Prostate gland (tissue), 2 donors: ENCODE measurements around the gene HECA. TPM values are rescaled to one million over a fixed set of nuclear protein-coding genes. Genes with fewer than 3 reads are reported as not detected.

Experiments used
- DNase-seq: peaks from one replicate; pipeline ENCODE4 v3.0.0-alpha.2; 2019; ENCODE audit warnings: low spot score
- H3K27ac ChIP-seq, 2 donors: fragments of 200-600 bp; sonication (generic); 2 replicates each; pipeline ENCODE4 v1.5.1; 2017 to 2019
- H3K27me3 ChIP-seq: fragments of 200-600 bp; sonication (generic); replicated peaks from 2 replicates; pipeline ENCODE4 v1.5.1; 2019; ENCODE audit not compliant: insufficient read depth
- H3K36me3 ChIP-seq, 2 donors: fragments of 200-600 bp; sonication (generic); 1 replicate in 1 of 2; 2 replicates in 1 of 2; pipeline versions ENCODE4 v1.5.1 to v1.8.1; 2017 to 2019
- H3K4me1 ChIP-seq: fragments of 200-600 bp; sonication (generic); replicated peaks from 2 replicates; pipeline ENCODE4 v1.5.1; 2019
- H3K4me3 ChIP-seq, 2 donors: fragments of 200-600 bp; sonication (generic); 2 replicates each; pipeline ENCODE4 v1.5.1; 2017 to 2019
- H3K9me3 ChIP-seq: fragments of 200-600 bp; sonication (generic); 2 replicates; pipeline ENCODE4 v1.5.1; 2017
- POLR2A ChIP-seq: fragments of 450-650 bp; IDR thresholded peaks from one replicate; pipeline ENCODE4 v1.6.1; 2016; ENCODE audit warnings: antibody characterized with exemption, mild to moderate bottlenecking
- POLR2AphosphoS5 ChIP-seq: sonication (generic); formaldehyde crosslinking; IDR thresholded peaks from one replicate; pipeline ENCODE4 v1.6.1; 2017; ENCODE audit warnings: antibody characterized with exemption
- WGBS: methylation state at CpG from one replicate; pipeline ENCODE4 v1.1.5; 2018; 5-methylcytosine and 5-hydroxymethylcytosine counted together
- intact Hi-C: fragments of 100-400 bp; cut with DNase I; formaldehyde crosslinking; loops from one replicate; pipeline ENCODE4 v1.14.2; 2022
- total RNA-seq, 2 donors: library from RNA; depleted of rRNA; stranded (reverse); fragments of >200 nt; gene quantifications; one replicate each; pipeline ENCODE4 v1.1.0, GENCODE V29; 2016
- TF ChIP-seq, protein P1 (sequence below), 4 experiments: fragments of 200-600 bp in 2 of 4; fragments of 450-650 bp in 2 of 4; sonication (generic) in 2 of 4; IDR thresholded peaks; 1 replicate in 3 of 4; 2 replicates in 1 of 4; pipeline ENCODE4 v1.5.1; 2016 to 2019; ENCODE audit warnings: antibody characterized with exemption in 4 of 4, mild to moderate bottlenecking in 2 of 4, moderate library complexity in 2 of 4

HECA gene
- total RNA-seq, 2 donors from 2014 or later, result 26.0 to 45.9 TPM

DNA sequence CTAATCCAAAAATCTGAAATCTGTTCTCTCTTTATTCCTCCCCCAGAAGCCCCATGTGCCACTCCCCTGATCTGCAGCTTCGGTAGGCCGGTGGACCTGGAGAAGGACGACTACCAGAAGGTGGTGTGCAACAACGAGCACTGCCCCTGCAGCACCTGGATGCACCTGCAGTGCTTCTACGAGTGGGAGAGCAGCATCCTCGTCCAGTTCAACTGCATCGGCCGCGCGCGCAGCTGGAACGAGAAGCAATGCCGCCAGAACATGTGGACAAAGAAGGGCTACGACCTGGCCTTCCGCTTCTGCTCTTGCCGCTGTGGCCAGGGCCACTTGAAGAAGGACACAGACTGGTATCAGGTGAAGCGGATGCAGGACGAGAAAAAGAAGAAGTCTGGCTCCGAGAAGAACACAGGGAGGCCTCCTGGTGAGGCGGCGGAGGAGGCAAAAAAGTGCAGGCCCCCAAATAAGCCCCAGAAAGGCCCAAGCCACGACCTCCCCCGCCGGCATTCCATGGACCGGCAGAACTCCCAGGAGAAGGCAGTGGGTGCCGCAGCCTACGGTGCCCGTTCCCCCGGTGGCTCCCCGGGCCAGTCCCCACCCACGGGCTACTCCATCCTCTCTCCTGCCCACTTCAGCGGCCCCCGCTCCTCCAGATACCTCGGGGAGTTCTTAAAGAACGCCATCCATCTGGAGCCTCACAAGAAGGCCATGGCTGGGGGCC, 31.5 kb downstream of the HECA start:
- H3K4me3 ChIP-seq, result no peak overlapping the region

GRCh38 chr6:139166956-139167313, 32.1 kb downstream of the HECA start:
- Histone ChIP-seq H3K9me3 (no peaks in the 10 kb centered on the region), H3K4me1 (no peaks in the 10 kb centered on the region), H3K36me3 (peaks cover 0 to 10% of the 10 kb centered on the region in 2 donors), H3K4me3 (no peak overlapping the region), H3K27ac (no peak overlapping the region), H3K27me3 (no peaks in the 10 kb centered on the region)
- intact Hi-C loops, result no loop called here
- no peak for DNase-seq
- no peak for TF ChIP-seq POLR2A
- TF ChIP-seq, protein P1, sequence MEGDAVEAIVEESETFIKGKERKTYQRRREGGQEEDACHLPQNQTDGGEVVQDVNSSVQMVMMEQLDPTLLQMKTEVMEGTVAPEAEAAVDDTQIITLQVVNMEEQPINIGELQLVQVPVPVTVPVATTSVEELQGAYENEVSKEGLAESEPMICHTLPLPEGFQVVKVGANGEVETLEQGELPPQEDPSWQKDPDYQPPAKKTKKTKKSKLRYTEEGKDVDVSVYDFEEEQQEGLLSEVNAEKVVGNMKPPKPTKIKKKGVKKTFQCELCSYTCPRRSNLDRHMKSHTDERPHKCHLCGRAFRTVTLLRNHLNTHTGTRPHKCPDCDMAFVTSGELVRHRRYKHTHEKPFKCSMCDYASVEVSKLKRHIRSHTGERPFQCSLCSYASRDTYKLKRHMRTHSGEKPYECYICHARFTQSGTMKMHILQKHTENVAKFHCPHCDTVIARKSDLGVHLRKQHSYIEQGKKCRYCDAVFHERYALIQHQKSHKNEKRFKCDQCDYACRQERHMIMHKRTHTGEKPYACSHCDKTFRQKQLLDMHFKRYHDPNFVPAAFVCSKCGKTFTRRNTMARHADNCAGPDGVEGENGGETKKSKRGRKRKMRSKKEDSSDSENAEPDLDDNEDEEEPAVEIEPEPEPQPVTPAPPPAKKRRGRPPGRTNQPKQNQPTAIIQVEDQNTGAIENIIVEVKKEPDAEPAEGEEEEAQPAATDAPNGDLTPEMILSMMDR (IDR thresholded peaks at IDR 0.05), result no peak
- no peak for TF ChIP-seq POLR2AphosphoS5
- 97% methylated on average over 20 of the region's 20 CpGs for WGBS

More for the DNA sequence above, 31.5 kb downstream of the HECA start:
- intact Hi-C loops, result no loop called here
- 97% methylated on average over 35 of the region's 35 CpGs for WGBS
- no peaks in the 10 kb centered on the region for H3K9me3 ChIP-seq
- peaks cover 0 to 10% of the 10 kb centered on the region in 2 donors for H3K36me3 ChIP-seq
- TF ChIP-seq POLR2A, result no peak
- no peak for TF ChIP-seq POLR2AphosphoS5
- TF ChIP-seq, protein P1 (IDR thresholded peaks at IDR 0.05), result no peak
- no peak overlapping the region for H3K27ac ChIP-seq
- no peak for DNase-seq
- H3K4me1 ChIP-seq, result no peaks in the 10 kb centered on the region
- no peaks in the 10 kb centered on the region for H3K27me3 ChIP-seq

GRCh38 chr6:139172151-139172550, 37.3 kb downstream of the HECA start:
- H3K27ac ChIP-seq, result no peak overlapping the region
- 88% methylated on average over 4 of the region's 4 CpGs for WGBS
- no peak for DNase-seq
- H3K36me3 ChIP-seq, result peaks cover 0 to 2% of the 10 kb centered on the region in 2 donors
- H3K27me3 ChIP-seq, result no peaks in the 10 kb centered on the region
- TF ChIP-seq, protein P1 (IDR thresholded peaks at IDR 0.05), result no peak
- no peak for TF ChIP-seq POLR2A
- no peak for TF ChIP-seq POLR2AphosphoS5
- H3K4me3 ChIP-seq, result no peak overlapping the region
- intact Hi-C loops, result no loop called here
- H3K9me3 ChIP-seq, result no peaks in the 10 kb centered on the region
- H3K4me1 ChIP-seq, result no peaks in the 10 kb centered on the region

DNA sequence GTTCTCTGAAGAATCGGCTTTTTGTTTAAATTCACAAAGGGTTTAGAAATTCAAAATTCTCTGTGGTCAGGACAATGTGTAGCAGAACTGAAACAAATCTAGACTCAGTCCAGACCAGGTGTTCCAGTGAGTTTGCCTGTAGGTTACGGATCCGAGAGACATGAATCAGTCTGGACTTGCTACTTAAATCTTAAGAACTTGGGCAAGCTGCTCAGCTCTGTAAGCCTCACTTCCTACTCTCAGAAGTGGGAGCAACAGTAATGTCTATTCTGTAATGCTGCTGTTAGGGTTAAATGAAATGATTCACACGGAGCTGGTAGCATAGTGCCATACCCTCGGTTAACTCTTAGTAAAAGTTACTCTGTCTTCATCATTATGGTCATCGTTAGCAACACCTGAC, 37.7 kb downstream of the HECA start:
- Histone ChIP-seq H3K36me3 (no peaks in the 10 kb centered on the region), H3K9me3 (no peaks in the 10 kb centered on the region), H3K27me3 (no peaks in the 10 kb centered on the region), H3K4me1 (no peaks in the 10 kb centered on the region), H3K27ac (no peak overlapping the region), H3K4me3 (no peak overlapping the region)
- no peak for DNase-seq
- intact Hi-C loops, result no loop called here
- TF ChIP-seq POLR2AphosphoS5, result no peak
- TF ChIP-seq POLR2A, result no peak
- TF ChIP-seq, protein P1 (IDR thresholded peaks at IDR 0.05), result no peak
- 67% methylated on average over 6 of the region's 6 CpGs for WGBS

- H3K36me3 ChIP-seq, result no peaks in the 10 kb centered on the region
- intact Hi-C loops, result no loop called here
- H3K27ac ChIP-seq, result no peak overlapping the region
- H3K4me1 ChIP-seq, result no peaks in the 10 kb centered on the region
- no peak for TF ChIP-seq POLR2A
- TF ChIP-seq, protein P1 (IDR thresholded peaks at IDR 0.05), result no peak
- no peak for TF ChIP-seq POLR2AphosphoS5
- WGBS, result 81% methylated on average over 2 of the region's 2 CpGs
- no peak overlapping the region for H3K4me3 ChIP-seq
- no peaks in the 10 kb centered on the region for H3K9me3 ChIP-seq
- no peak for DNase-seq
- no peaks in the 10 kb centered on the region for H3K27me3 ChIP-seq
Measured at GRCh38 chr6:139173172-139173571, 38.3 kb downstream of the HECA start.
